Measurements from ENCODE around the gene SH3TC2. TPM values are rescaled to one million over a fixed set of nuclear protein-coding genes. Genes with fewer than 3 reads are reported as not detected.

SH3TC2 gene
- polyA plus RNA-seq, 1 of the 3 experiments (the other 2 are of a cell fraction) = 1.1 TPM

DNA sequence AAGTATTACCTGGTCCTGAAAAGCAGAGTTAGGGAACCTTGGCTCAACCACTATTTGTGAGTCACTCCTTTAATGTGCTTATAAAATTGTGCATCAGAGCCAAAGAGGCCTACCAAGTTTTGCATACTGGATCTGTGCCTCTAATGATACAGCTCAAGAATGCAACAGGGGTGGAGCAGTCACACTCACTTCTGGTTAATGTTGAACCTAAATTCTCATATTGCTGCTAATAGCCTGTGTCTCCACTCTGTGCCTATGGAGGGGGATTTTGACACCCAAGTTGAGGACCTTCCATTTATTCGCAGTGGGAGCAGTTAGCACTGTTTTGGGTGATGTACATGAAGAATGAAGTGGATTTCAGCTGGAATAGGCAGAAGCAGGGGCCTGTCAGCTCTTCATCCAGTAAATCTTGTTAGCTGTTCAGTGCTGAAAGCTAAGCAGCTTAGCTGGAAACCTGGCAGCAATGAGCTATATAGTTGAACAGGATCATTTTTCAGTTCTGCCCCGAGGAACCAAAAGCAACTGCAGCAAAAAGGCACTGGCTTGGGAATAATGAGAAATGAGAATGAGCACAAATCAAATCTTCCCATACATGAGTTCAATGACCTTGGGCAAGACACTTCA, 9.7 kb downstream of the SH3TC2 start:
- H3K36me3 ChIP-seq (replicated peaks in 1 of 2; ENCODE audit: control insufficient read depth in 1 of 2, insufficient read depth in 2 of 2, low read length in 1 of 2) = no peaks in the 10 kb centered on the region
- H3K9me2 ChIP-seq = no peaks in the 10 kb centered on the region
- H4K20me1 ChIP-seq (ENCODE audit: insufficient read depth) = no peaks in the 10 kb centered on the region
- H3K79me2 ChIP-seq (ENCODE audit: insufficient read depth) = no peaks in the 10 kb centered on the region
- H3K4me1 ChIP-seq (ENCODE audit: control insufficient read depth in 1 of 2, insufficient read depth in 2 of 2, low read depth in 1 of 2, low read length in 1 of 2) = peaks cover 0 to 10% of the 10 kb centered on the region in 2 experiments; a peak in 2 of 4 replicates
- no peaks in the 10 kb centered on the region for H3K9me3 ChIP-seq
- no peak overlapping the region for H3K9ac ChIP-seq
- ChIA-PET CTCF (interaction anchor here (1.5 to 3.1 kb wide), 5 partner anchors 14 to 322 kb away, joined by 5 to 14 read pairs (median 7); no protein-coding TSS in a partner anchor), POLR2A (no interaction called here)
- peak overlapping the region; percentile 26; the same call in 1 of the 2 replicates for H3K4me2 ChIP-seq
- no peak overlapping the region for H3K4me3 ChIP-seq (ENCODE audit: low read depth in 2 of 2, low read length in 1 of 2)
- 50% methylated on average over 2 of the region's 2 CpGs for WGBS (ENCODE audit: low lambda C conversion rate)
- no peak for DNase-seq
- peak overlapping the region in 1 of 2 experiments; percentile 39; a peak in 1 of 4 replicates for H3K27ac ChIP-seq (ENCODE audit: low read depth in 2 of 2, low read length in 1 of 2)
- peaks cover 3% of the 10 kb centered on the region for H3F3A ChIP-seq (replicated peaks; ENCODE audit: insufficient read depth)
- H3K27me3 ChIP-seq (ENCODE audit: insufficient read depth) = no peaks in the 10 kb centered on the region
- H2AFZ ChIP-seq (ENCODE audit: low read depth) = no peak overlapping the region
- TF ChIP-seq CHD2 (IDR thresholded peaks at IDR 0.05; ENCODE audit: low read length, partially characterized antibody) (no peak), TAF1 (IDR thresholded peaks at IDR 0.05; ENCODE audit: borderline replicate concordance, low read depth, low read length) (no peak), MEF2A (IDR thresholded peaks at IDR 0.05; ENCODE audit: borderline replicate concordance, low read depth) (no peak), POLR2AphosphoS5 (IDR thresholded peaks at IDR 0.05; ENCODE audit: low read depth, low read length) (no peak), GATA2 (CRISPR knock-in tag; IDR thresholded peaks at IDR 0.05) (no peak), RXRA (IDR thresholded peaks at IDR 0.05; ENCODE audit: borderline replicate concordance, low read depth) (no peak), EZH2phosphoT487 (IDR thresholded peaks at IDR 0.05; ENCODE audit: borderline replicate concordance, low read depth) (no peak), JUND (IDR thresholded peaks at IDR 0.05) (peak; percentile 27; the same call in 1 of the 2 replicates), FOSL2 (IDR thresholded peaks at IDR 0.05; ENCODE audit: borderline replicate concordance, low read depth) (0 out of 2 replicates have a peak, but pooled peaks have one; percentile 13), GABPA (IDR thresholded peaks at IDR 0.05; ENCODE audit: low read depth) (no peak), MXI1 (IDR thresholded peaks at IDR 0.05; ENCODE audit: low read depth, low read length) (no peak), ELF1 (IDR thresholded peaks at IDR 0.05) (no peak), RAD21 (IDR thresholded peaks at IDR 0.05; ENCODE audit: low read length) (no peak), SIN3A (IDR thresholded peaks at IDR 0.05; ENCODE audit: borderline replicate concordance, low read depth, low read length) (no peak), SMC3 (IDR thresholded peaks at IDR 0.05; ENCODE audit: low read depth, low read length) (no peak), RCOR1 (IDR thresholded peaks at IDR 0.05; ENCODE audit: low read length) (0 out of 2 replicates have a peak, but pooled peaks have one; percentile 11), TEAD4 (IDR thresholded peaks at IDR 0.05; ENCODE audit: borderline replicate concordance, insufficient read depth) (no peak), NFIC (IDR thresholded peaks at IDR 0.05; ENCODE audit: borderline replicate concordance) (peak; percentile 60), FOXM1 (IDR thresholded peaks at IDR 0.05; ENCODE audit: low read depth) (no peak)
- TF ChIP-seq, protein P1, sequence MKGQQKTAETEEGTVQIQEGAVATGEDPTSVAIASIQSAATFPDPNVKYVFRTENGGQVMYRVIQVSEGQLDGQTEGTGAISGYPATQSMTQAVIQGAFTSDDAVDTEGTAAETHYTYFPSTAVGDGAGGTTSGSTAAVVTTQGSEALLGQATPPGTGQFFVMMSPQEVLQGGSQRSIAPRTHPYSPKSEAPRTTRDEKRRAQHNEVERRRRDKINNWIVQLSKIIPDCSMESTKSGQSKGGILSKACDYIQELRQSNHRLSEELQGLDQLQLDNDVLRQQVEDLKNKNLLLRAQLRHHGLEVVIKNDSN (IDR thresholded peaks at IDR 0.05; ENCODE audit: borderline replicate concordance, low read depth) = no peak
- TF ChIP-seq, protein P2, sequence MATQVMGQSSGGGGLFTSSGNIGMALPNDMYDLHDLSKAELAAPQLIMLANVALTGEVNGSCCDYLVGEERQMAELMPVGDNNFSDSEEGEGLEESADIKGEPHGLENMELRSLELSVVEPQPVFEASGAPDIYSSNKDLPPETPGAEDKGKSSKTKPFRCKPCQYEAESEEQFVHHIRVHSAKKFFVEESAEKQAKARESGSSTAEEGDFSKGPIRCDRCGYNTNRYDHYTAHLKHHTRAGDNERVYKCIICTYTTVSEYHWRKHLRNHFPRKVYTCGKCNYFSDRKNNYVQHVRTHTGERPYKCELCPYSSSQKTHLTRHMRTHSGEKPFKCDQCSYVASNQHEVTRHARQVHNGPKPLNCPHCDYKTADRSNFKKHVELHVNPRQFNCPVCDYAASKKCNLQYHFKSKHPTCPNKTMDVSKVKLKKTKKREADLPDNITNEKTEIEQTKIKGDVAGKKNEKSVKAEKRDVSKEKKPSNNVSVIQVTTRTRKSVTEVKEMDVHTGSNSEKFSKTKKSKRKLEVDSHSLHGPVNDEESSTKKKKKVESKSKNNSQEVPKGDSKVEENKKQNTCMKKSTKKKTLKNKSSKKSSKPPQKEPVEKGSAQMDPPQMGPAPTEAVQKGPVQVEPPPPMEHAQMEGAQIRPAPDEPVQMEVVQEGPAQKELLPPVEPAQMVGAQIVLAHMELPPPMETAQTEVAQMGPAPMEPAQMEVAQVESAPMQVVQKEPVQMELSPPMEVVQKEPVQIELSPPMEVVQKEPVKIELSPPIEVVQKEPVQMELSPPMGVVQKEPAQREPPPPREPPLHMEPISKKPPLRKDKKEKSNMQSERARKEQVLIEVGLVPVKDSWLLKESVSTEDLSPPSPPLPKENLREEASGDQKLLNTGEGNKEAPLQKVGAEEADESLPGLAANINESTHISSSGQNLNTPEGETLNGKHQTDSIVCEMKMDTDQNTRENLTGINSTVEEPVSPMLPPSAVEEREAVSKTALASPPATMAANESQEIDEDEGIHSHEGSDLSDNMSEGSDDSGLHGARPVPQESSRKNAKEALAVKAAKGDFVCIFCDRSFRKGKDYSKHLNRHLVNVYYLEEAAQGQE (IDR thresholded peaks at IDR 0.05; ENCODE audit: low read depth, low read length) = peak; percentile 28; the same call in 1 of the 2 replicates
- TF ChIP-seq, protein P3, sequence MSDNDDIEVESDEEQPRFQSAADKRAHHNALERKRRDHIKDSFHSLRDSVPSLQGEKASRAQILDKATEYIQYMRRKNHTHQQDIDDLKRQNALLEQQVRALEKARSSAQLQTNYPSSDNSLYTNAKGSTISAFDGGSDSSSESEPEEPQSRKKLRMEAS (IDR thresholded peaks at IDR 0.05; ENCODE audit: low read depth) = no peak
- TF ChIP-seq, protein P4, sequence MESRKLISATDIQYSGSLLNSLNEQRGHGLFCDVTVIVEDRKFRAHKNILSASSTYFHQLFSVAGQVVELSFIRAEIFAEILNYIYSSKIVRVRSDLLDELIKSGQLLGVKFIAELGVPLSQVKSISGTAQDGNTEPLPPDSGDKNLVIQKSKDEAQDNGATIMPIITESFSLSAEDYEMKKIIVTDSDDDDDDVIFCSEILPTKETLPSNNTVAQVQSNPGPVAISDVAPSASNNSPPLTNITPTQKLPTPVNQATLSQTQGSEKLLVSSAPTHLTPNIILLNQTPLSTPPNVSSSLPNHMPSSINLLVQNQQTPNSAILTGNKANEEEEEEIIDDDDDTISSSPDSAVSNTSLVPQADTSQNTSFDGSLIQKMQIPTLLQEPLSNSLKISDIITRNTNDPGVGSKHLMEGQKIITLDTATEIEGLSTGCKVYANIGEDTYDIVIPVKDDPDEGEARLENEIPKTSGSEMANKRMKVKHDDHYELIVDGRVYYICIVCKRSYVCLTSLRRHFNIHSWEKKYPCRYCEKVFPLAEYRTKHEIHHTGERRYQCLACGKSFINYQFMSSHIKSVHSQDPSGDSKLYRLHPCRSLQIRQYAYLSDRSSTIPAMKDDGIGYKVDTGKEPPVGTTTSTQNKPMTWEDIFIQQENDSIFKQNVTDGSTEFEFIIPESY (IDR thresholded peaks at IDR 0.05; ENCODE audit: borderline replicate concordance, low read depth) = no peak
- TF ChIP-seq, protein P5, sequence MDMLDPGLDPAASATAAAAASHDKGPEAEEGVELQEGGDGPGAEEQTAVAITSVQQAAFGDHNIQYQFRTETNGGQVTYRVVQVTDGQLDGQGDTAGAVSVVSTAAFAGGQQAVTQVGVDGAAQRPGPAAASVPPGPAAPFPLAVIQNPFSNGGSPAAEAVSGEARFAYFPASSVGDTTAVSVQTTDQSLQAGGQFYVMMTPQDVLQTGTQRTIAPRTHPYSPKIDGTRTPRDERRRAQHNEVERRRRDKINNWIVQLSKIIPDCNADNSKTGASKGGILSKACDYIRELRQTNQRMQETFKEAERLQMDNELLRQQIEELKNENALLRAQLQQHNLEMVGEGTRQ (IDR thresholded peaks at IDR 0.05; ENCODE audit: borderline replicate concordance, low read depth, low read length) = no peak
- TF ChIP-seq, protein P6, sequence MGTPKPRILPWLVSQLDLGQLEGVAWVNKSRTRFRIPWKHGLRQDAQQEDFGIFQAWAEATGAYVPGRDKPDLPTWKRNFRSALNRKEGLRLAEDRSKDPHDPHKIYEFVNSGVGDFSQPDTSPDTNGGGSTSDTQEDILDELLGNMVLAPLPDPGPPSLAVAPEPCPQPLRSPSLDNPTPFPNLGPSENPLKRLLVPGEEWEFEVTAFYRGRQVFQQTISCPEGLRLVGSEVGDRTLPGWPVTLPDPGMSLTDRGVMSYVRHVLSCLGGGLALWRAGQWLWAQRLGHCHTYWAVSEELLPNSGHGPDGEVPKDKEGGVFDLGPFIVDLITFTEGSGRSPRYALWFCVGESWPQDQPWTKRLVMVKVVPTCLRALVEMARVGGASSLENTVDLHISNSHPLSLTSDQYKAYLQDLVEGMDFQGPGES (IDR thresholded peaks at IDR 0.05; ENCODE audit: low read depth, low read length) = no peak

Data from SK-N-SH (cell line).